NCI-H526 (cell line): Measurements from ENCODE around the gene DOCK8.
"Not testable (repeated sequence)": the region's sequence is repeated elsewhere in the genome, so short reads cannot be mapped to it uniquely, and the experiment has no call there.

ENCODE experiments used
- DNase-seq, 2 experiments: peaks; one replicate each; lab custom pipeline; 2025; lab: John Stamatoyannopoulos, UW

The DOCK8 gene

DNA sequence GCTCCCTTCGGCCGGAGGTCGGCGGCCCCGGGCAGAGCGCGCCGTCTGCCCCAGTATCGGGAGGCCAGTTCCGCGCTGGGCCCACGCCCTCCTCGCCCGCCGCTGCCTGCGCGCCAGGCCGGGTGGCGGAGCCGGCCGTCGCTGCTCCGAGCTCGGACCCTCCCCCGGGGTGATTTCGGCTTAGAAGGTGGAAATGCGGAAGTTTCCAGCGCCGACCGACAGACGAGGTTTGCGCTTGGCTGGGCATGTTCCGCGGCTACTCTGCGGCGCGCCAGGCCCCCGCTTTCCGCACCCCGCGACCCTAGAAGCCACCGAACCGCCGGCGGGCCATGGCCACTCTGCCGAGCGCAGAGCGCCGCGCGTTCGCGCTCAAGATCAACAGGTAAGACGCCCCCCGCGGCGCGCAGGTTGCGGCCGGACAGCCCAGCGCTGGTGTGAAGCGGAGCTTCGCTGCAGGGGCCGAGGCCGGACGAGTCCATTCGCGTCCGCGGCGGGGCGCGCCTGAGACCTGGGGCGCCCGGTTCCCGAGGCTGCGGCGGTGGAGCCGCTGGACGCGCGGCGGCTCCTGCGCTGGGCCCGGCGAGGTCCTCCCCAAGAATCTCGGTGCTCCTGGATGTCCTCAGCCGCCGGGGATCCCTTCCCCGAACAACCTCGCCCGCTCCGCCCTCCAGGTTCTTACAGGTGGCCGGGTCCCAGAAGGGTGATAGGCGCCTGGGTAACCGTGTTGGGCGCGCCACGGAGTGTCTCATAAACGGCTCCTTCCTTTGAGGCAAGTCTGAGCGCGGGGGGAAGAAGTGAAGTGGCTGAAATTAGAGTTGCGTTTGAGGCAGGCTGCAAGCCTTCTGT is at the start of gene DOCK8:
Gene DOCK8, plus strand, starts transcription at position 218 of the 846 bp plus-strand sequence. Its CDS starts 112 bp downstream, at position 330.
- DNase-seq, result peak; percentile 18 to 84

- not testable (repeated sequence) for DNase-seq
Measured at GRCh38 chr9:169757-170156, 44.9 kb upstream of the DOCK8 start.

DNA sequence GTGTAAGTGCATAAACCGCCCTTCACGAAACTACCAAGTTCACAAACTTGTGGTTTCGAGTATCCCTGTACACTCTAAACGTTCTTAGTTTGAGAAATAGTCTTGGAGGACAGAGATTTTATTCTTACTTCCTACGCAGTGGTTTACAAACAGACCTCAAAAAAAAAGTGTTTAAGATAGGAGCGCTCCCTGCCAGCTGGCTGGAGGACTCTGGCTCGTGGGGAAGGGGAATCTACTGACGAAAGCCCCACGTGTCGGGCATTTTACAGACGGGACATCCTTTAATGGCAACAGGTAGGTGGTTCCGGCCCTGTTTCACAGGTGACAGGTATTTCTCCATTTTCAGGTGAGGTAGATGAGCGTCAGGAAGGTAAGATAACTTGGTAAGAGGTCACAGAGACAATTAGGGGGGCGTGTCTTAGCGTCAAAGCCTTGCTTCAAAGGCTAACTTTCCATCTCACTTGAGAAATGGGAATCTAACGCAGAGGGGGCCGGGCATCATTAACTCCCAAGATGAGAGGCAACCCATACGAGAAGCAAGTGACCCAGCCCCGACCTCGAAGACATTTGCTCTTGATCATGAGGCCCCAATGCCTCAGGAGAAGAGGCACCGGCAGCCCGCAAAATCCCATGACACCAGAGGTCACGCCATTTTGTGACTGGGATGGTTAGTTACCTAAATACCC is 36.4 kb upstream of the DOCK8 start:
- not testable (repeated sequence) for DNase-seq

DNA sequence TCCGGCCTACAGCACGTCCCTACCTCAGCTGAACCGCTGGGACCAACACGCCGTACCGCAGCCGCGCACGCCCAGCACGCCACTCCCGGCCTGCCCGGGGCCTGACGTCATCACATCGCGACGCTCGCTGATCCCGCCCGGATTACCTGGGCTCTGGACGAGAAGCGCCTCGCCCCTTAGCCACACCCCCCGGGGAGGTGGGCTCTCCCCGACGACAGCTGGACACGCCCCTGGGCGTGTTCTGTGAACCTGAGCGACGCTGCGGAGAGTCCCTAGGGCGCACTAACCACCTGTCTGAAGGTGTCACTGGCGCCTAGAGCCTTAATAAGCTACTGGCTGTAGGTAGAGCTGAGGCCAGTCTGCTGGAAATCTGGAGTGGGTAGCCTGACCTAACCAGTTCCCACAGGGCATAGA is 35.7 kb upstream of the DOCK8 start, which contains the start of gene ZNG1A:
Gene ZNG1A, minus strand, starts transcription at position 87 of the 414 bp plus-strand sequence. CDS start 87 bp downstream, outside the sequence.
- DNase-seq, result peak; percentile 75 to 84

DNA sequence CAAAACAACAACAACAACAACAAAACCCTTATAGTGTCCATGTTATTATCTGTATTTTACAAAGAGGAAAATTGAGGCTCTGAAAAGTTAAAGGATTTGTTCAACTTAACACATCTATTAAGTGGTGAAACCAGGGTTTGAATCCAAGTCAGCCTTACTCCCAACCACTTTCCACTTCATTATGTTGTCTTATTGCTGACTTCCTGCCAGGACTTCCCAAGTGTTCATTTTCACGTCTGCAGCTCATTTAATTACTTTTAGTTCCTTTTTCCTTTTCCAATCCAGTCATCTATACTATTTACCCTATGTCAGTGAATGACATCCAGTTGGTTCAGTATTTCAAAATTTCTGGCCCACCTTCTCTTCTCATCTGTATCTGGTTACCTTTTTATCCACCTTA is 15.1 kb upstream of the DOCK8 start:
- not testable (repeated sequence) for DNase-seq

DNA sequence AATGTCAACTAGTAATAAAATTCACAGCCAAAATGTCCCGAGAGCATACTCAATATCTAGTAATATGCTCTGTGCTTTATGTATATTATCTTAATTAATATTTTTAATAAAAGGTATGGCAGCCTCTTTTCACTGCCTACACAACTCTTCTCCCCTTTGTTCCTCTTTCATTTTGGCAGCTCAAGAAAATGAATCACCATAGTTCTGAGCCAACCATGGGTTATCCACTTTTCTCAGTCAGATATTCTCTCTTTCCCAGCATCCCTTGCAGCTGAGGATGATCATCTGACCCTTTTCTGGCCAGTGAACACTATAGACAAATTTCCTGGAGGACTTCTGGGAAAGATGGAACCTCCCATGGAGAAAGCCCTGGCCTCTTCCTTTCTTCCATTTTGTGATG is 8.2 kb upstream of the DOCK8 start:
- DNase-seq, result no peak

DNA sequence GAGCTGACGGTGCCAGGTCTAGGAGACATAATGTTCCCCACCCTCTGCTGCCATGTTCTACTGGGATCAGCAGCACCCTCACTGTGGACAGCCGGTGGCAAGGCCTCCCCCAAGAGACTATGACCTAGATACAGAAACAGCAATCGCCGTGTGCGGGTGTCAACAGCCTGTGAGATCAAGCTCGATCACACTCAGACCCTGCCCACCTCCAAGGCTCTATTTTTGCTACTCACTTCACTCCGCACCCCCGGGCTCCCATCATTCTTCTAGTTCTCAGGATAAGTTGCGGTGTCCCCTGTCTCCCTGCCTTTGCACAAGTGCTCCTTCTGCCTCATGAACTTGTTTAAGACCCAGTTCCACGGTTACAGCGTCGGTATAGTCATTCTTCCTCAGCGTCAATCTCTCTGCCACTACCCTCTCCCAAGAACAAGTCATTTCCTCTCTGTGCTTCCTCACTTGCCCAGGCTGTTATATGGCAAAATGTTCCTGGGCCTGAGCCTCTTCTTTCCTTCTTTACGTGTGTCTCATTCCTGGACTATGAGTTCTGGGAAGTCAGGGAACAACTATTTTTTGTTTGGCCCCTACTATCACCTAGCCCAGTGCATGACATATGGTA is 5.4 kb upstream of the DOCK8 start:
- DNase-seq, result no peak

DNA sequence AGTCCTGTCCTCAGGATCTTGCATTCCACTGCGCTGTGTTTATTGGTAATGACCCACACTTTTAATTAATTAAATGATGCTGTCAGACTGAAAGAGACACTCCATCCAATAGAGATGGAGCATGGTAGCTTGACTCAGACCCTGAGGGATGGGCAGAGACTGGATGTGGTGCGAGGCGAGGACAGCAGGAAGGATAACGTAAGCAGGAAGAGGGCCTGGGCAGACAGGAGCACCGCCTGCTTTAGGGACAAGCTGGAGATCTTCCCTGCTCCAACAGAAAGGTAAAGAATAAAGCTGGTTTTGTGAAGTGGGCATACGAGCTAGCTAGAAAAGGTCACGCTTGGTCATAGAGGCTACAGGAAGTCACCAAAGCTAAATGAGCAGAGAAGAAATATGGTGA is 3.6 kb upstream of the DOCK8 start:
- DNase-seq, result no peak

DNA sequence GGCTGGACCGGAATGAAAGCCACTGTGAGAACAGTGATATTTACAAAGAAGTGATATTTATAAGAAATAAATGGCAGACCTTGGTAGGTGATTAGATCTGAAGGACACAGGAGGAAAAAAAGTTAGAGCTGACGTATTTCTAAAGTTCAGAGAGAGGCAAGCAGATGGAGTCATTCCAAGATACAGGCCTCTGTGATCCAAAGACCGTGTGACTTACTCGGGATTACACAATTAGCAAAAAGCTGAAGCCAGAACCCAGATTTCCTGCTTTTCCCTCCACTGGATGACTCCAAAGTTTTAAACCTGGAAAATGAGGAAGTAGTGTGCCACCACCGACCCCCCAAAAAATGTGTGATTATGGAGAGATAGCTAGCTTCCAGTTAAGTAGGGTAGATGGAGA is 3.1 kb upstream of the DOCK8 start:
- DNase-seq, result no peak

DNA sequence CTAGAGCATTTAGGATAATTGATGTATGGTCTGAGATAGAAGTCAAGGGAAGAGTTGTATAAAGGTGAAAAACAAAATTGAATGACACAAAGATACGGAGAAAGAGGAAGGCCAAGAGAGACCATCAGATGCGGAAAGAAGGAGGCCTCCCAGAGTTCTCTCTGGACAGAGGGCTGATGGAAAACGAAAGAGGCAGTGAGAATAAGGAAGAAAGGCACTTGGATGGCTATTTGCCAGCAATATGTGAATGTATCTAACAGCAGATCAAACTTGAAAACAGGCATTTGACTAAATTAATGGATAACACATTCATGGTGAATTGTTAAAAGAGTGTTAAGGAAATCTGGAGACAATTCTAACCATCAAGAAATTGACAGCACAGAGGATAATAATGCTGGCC is 2.4 kb upstream of the DOCK8 start:
- DNase-seq, result no peak

GRCh38 chr9:213901-214300 is 764 bp upstream of the DOCK8 start:
- DNase-seq, result not testable (repeated sequence)

GRCh38 chr9:214351-214647 is 366 bp upstream of the DOCK8 start:
- DNase-seq, result no peak

- DNase-seq, result no peak
Measured at GRCh38 chr9:215631-216155, 1.0 kb downstream of the DOCK8 start.

GRCh38 chr9:216866-217265 is 2.2 kb downstream of the DOCK8 start:
- DNase-seq, result no peak

- no peak for DNase-seq
Measured at GRCh38 chr9:217950-218349, 3.3 kb downstream of the DOCK8 start.

DNA sequence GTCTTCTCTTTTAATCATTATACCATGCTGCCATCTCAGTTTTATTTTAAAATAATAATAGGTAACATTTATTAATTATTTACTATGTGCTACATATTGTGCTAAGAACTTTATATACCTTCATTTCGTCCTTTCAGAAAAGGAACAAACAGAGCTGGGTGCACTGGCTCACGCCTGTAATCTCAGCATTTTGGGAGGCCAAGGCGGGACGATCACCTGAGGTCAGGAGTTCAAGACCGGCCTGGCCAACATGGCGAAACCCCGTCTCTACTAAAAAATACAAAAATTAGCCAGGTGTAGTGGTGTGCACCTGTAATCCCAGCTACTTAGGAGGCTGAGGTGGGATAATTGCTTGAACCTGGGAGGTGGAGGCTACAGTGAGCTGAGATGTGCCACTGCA is 4.4 kb downstream of the DOCK8 start:
- not testable (repeated sequence) for DNase-seq

- no peak for DNase-seq
Measured at GRCh38 chr9:219670-220365, 5.2 kb downstream of the DOCK8 start.

GRCh38 chr9:221989-222776 is 7.5 kb downstream of the DOCK8 start:
- no peak for DNase-seq

- DNase-seq, result no peak
Measured at GRCh38 chr9:223152-223551, 8.5 kb downstream of the DOCK8 start.

GRCh38 chr9:224026-224425 is 9.4 kb downstream of the DOCK8 start:
- no peak for DNase-seq
